ENCODE measurements around the gene ANKHD1. TPM values are rescaled to one million over a fixed set of nuclear protein-coding genes. Genes with fewer than 3 reads are reported as not detected.
A peak's percentile ranks its signal among the peaks of the same experiment; 100 is the strongest.

ANKHD1 gene
- total and polyA plus RNA-seq, 10 donors: 30.5 to 235 (median 157) TPM

- Histone ChIP-seq H3K4me1 (peaks cover 25 to 54% (median 44%) of the 10 kb centered on the region in 6 donors), H3K27me3 (replicated peaks in 1 of 7) (no peaks in the 10 kb centered on the region), H3K36me3 (peaks cover 0 to 7% (median 0%) of the 10 kb centered on the region in 6 donors), H3K9me3 (no peaks in the 10 kb centered on the region), H3K27ac (peak overlapping the region; percentile 85 to 100 (median 98)), H3K4me3 (peak overlapping the region; percentile 86 to 97 (median 94))
- intact Hi-C loops (cut with DNase I; ENCODE audit: low total_unique reads): no loop called here
- TF ChIP-seq POLR2AphosphoS5 (IDR thresholded peaks at IDR 0.05) (peak; percentile 73 to 83 (median 77)), CTCF (IDR thresholded peaks at IDR 0.05 in 8 of 11, conservative IDR thresholded peaks at IDR 0.05 in 3 of 11) (no peak), POLR2A (IDR thresholded peaks at IDR 0.05) (no peak)
- 0 to 1% (median 0%) methylated on average over 38 to 54 of the region's 54 CpGs for WGBS, 5 donors
- DNase-seq: peak; percentile 95
Observed at GRCh38 chr5:140400730-140401361, 787 bp upstream of the ANKHD1 start.

DNA sequence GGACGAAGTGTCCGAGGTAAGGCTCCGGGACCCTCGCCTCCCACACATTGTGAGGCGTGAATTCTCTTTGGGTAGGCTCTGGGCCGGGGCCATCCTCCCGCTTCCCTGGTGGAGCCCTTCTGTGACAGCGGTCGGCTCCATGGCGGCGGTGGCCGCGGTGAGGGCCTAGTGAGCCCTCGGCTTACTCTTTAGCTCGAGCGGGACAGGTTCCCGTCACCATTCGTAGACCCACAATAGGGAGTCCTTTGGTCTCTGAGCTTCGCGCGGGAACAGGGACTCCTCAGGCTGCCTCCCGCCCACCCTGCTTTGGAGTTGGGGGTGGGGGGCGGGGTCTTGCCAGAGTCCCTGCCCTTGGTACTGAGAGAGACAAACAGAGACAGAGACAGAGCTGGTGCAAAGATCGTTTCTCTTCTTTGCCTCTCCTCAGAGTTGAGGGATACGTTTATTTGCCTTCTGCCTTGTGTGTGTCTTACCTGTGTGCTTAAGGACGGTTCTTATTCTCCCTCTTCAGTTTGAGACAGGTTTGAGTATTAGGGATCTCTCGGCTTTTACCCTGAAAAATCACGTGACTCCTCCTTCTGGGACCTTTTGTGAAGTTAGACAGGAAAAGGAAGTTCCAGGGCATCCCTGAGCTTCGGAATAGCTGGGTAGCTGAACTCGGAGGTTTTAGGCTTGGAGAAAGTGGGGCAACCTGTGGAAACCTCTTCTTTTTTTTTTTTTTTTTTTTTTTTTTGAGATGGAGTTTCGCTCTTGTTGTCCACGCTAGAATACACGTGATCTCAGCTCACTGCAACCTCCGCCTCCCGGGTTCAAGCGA, 833 bp downstream of the ANKHD1 start:
- Histone ChIP-seq H3K4me1 (peaks cover 25 to 71% (median 58%) of the 10 kb centered on the region in 6 donors), H3K9me3 (no peaks in the 10 kb centered on the region), H3K4me3 (peak overlapping the region; percentile 86 to 99 (median 96)), H3K27me3 (replicated peaks in 1 of 7) (no peaks in the 10 kb centered on the region), H3K27ac (peak overlapping the region; percentile 92 to 100 (median 98)), H3K36me3 (peaks cover 0 to 20% (median 0%) of the 10 kb centered on the region in 6 donors)
- WGBS, 5 donors: 1 to 5% (median 2%) methylated on average over 31 to 36 of the region's 36 CpGs
- intact Hi-C loops (cut with DNase I; ENCODE audit: low total_unique reads): no loop called here
- no peak for DNase-seq
- no peak for TF ChIP-seq POLR2A (IDR thresholded peaks at IDR 0.05)
- no peak for TF ChIP-seq CTCF (IDR thresholded peaks at IDR 0.05 in 8 of 11, conservative IDR thresholded peaks at IDR 0.05 in 3 of 11)
- TF ChIP-seq POLR2AphosphoS5 (IDR thresholded peaks at IDR 0.05): no peak

- H3K36me3 ChIP-seq: peaks cover 0 to 25% (median 0%) of the 10 kb centered on the region in 6 donors
- H3K4me1 ChIP-seq: peaks cover 25 to 82% (median 69%) of the 10 kb centered on the region in 6 donors
- H3K9me3 ChIP-seq: no peaks in the 10 kb centered on the region
- peak overlapping the region in 3 of 8 donors; percentile 97 to 100 (median 97) for H3K27ac ChIP-seq
- WGBS, 5 donors: 50 to 74% (median 71%) methylated on average over 5 of the region's 5 CpGs
- no peaks in the 10 kb centered on the region for H3K27me3 ChIP-seq (replicated peaks in 1 of 7)
- peak overlapping the region in 7 of 8 donors; percentile 86 to 99 (median 96) for H3K4me3 ChIP-seq
- no peak for DNase-seq
- TF ChIP-seq CTCF (IDR thresholded peaks at IDR 0.05 in 8 of 11, conservative IDR thresholded peaks at IDR 0.05 in 3 of 11) (no peak), POLR2A (IDR thresholded peaks at IDR 0.05) (no peak), POLR2AphosphoS5 (IDR thresholded peaks at IDR 0.05) (no peak)
- intact Hi-C loops (cut with DNase I; ENCODE audit: low total_unique reads): no loop called here
Observed at GRCh38 chr5:140403613-140404012, 2.0 kb downstream of the ANKHD1 start.

DNA sequence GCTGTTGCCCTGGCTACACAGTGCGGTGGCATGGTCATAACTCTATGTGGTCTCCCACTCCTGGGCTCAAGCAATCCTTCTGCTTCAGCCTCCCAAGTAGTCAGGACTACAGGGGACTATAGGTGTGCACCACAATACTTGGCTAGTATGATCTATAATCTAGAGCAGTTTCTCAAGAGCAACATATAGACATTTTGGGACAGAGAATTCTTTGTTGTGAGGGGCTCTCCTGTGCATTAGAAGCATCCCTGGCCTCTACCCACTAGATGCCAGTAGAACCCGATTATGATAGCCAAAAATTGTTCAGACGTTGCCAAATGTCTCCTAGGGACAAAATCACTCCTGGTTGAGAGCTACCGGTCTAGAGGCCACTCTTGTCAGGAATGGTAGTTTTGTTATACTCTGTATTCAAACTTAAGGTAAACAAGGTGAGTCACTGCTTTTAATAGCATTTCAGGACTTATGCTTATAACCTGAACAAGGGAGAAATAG, 7.2 kb downstream of the ANKHD1 start:
- TF ChIP-seq CTCF (IDR thresholded peaks at IDR 0.05 in 8 of 11, conservative IDR thresholded peaks at IDR 0.05 in 3 of 11) (no peak), POLR2AphosphoS5 (IDR thresholded peaks at IDR 0.05) (no peak), POLR2A (IDR thresholded peaks at IDR 0.05) (no peak)
- Histone ChIP-seq H3K4me3 (no peak overlapping the region), H3K27ac (no peak overlapping the region), H3K4me1 (peaks cover 29 to 99% (median 82%) of the 10 kb centered on the region in 6 donors), H3K27me3 (replicated peaks in 1 of 7) (no peaks in the 10 kb centered on the region), H3K9me3 (no peaks in the 10 kb centered on the region), H3K36me3 (peaks cover 0 to 36% (median 0%) of the 10 kb centered on the region in 6 donors)
- intact Hi-C loops (cut with DNase I; ENCODE audit: low total_unique reads): no loop called here
- DNase-seq: no peak
- WGBS, 5 donors: 63 to 81% (median 67%) methylated on average over 4 of the region's 4 CpGs
